ENCODE measurements around the gene RNU7-1. TPM values are rescaled to one million over a fixed set of nuclear protein-coding genes. Genes with fewer than 3 reads are reported as not detected.

The RNU7-1 gene
- total and polyA plus RNA-seq, 9 of the 15 experiments (the other 6 are each of a cell fraction or from before 2014, with no cell fraction given), result not detected

DNA sequence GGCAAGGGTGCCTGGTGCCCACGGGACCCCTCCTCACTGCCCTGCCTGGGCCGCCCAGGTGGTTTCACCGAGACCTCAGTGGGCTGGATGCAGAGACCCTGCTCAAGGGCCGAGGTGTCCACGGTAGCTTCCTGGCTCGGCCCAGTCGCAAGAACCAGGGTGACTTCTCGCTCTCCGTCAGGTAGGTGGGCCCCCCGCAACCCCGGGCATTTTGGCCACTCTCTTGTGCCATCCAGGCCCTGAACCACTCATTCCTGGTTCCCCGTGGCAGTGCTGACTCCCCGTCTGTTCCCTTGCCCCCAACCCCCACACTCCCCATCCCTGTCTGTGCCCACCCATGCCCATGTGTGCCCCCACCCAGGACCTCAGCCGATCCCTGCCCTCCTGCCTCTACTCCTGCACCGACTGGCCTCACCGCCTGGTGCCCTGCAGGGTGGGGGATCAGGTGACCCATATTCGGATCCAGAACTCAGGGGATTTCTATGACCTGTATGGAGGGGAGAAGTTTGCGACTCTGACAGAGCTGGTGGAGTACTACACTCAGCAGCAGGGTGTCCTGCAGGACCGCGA is 8.0 kb downstream of the RNU7-1 start:
- Histone ChIP-seq H3K27me3 (ENCODE audit: control insufficient read depth in 2 of 2, insufficient read depth in 2 of 2, low read length in 2 of 2) (no peaks in the 10 kb centered on the region), H3K9me1 (ENCODE audit: control insufficient read depth, insufficient read depth, low read length) (no peaks in the 10 kb centered on the region), H3K27ac (ENCODE audit: extremely low read depth, low read depth, low read length) (no peak overlapping the region), H4K20me1 (replicated peaks; ENCODE audit: control insufficient read depth, insufficient read depth, low read length) (no peaks in the 10 kb centered on the region), H3K79me2 (ENCODE audit: control insufficient read depth, insufficient read depth, low read length) (no peaks in the 10 kb centered on the region), H3K4me3 (no peak overlapping the region), H3K36me3 (ENCODE audit: control insufficient read depth, insufficient read depth, low read length) (no peaks in the 10 kb centered on the region), H3K4me2 (ENCODE audit: insufficient read depth, low read length) (no peak overlapping the region), H2AFZ (ENCODE audit: low read depth, low read length) (no peak overlapping the region), H3K9me3 (replicated peaks; ENCODE audit: control insufficient read depth, insufficient read depth, low read depth, low read length) (no peaks in the 10 kb centered on the region), H3K9ac (ENCODE audit: insufficient read depth in 1 of 2, low read depth in 2 of 2, low read length in 2 of 2) (peak overlapping the region in 1 of 2 experiments; percentile 31; a peak in 1 of 4 replicates), H3K4me1 (replicated peaks in 1 of 2; ENCODE audit: control insufficient read depth in 2 of 2, insufficient read depth in 2 of 2, low read length in 2 of 2) (peaks cover 8 to 57% of the 10 kb centered on the region in 2 experiments)
- CTCF ChIA-PET (ENCODE audit: low intra/inter-chr PET ratio), result interaction anchor here (0.5 kb wide), 1 partner anchor 20 kb away, joined by 5 read pairs; no protein-coding TSS in a partner anchor
- ATAC-seq, result no peak
- in situ Hi-C loops (cut with MboI), result no loop called here
- TF ChIP-seq HDGF (IDR thresholded peaks at IDR 0.05), result no peak
- no peak for TF ChIP-seq ZNF311 (CRISPR knock-in tag; IDR thresholded peaks at IDR 0.05)
- TF ChIP-seq HDAC8 (tag; IDR thresholded peaks at IDR 0.05), result no peak
- TF ChIP-seq, protein P1, sequence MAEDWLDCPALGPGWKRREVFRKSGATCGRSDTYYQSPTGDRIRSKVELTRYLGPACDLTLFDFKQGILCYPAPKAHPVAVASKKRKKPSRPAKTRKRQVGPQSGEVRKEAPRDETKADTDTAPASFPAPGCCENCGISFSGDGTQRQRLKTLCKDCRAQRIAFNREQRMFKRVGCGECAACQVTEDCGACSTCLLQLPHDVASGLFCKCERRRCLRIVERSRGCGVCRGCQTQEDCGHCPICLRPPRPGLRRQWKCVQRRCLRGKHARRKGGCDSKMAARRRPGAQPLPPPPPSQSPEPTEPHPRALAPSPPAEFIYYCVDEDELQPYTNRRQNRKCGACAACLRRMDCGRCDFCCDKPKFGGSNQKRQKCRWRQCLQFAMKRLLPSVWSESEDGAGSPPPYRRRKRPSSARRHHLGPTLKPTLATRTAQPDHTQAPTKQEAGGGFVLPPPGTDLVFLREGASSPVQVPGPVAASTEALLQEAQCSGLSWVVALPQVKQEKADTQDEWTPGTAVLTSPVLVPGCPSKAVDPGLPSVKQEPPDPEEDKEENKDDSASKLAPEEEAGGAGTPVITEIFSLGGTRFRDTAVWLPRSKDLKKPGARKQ (CRISPR knock-in tag; IDR thresholded peaks at IDR 0.05), result no peak
- TF ChIP-seq ZNF143 (CRISPR knock-in tag; IDR thresholded peaks at IDR 0.05), result no peak
- no peak for TF ChIP-seq SRSF9 (IDR thresholded peaks at IDR 0.05; ENCODE audit: borderline replicate concordance, low read depth, low read length)
- no peak for TF ChIP-seq RB1 (IDR thresholded peaks at IDR 0.05; ENCODE audit: low read depth)
- no peak for TF ChIP-seq RUNX1 (IDR thresholded peaks at IDR 0.05; ENCODE audit: low read depth)
- TF ChIP-seq LARP7 (IDR thresholded peaks at IDR 0.05), result no peak
- TF ChIP-seq PTBP1 (IDR thresholded peaks at IDR 0.05; ENCODE audit: low read depth, low read length), result no peak
- no peak for TF ChIP-seq MYNN (IDR thresholded peaks at IDR 0.05)
- TF ChIP-seq MYNN (CRISPR knock-in tag; IDR thresholded peaks at IDR 0.05), result no peak
- no peak for TF ChIP-seq PTRF (tag; IDR thresholded peaks at IDR 0.05)
- no peak for FAIRE-seq
- no TSS peak for BruUV-seq (replicated peaks)
- POLR2A ChIA-PET, result interaction anchor here (0.7 kb wide), 1 partner anchor 9 kb away, joined by 3 read pairs; no protein-coding TSS in a partner anchor
- WGBS (ENCODE audit: insufficient coverage, low coverage, missing lambda C conversion rate), result 77% methylated on average over 8 of the region's 20 CpGs
- intact Hi-C loops (cut with micrococcal nuclease), result no loop called here
- DNase-seq (ENCODE audit: extremely low read depth in 1 of 4, low spot score in 3 of 4), result no peak

Data from K562 (cell line).